ENCODE results near the gene RGL3.
"Not testable (repeated sequence)": the region's sequence is repeated elsewhere in the genome, so short reads cannot be mapped to it uniquely, and the experiment has no call there.

RGL3 gene

GRCh38 chr19:11448923-11449554 is 29.9 kb upstream of the RGL3 start:
- DNase-seq: no peak

GRCh38 chr19:11448410-11448809 is 29.3 kb upstream of the RGL3 start:
- no peak for DNase-seq

- DNase-seq: no peak
Observed at GRCh38 chr19:11447347-11448262, 28.5 kb upstream of the RGL3 start.

- DNase-seq: peak; percentile 24
Observed at GRCh38 chr19:11446652-11447301, 27.7 kb upstream of the RGL3 start.

- no peak for DNase-seq
Observed at GRCh38 chr19:11446271-11446651, 27.1 kb upstream of the RGL3 start.

GRCh38 chr19:11445141-11445540 is 26.0 kb upstream of the RGL3 start:
- no peak for DNase-seq

GRCh38 chr19:11444059-11444458 is 24.9 kb upstream of the RGL3 start:
- no peak for DNase-seq

GRCh38 chr19:11437955-11438354 is 18.8 kb upstream of the RGL3 start:
- no peak for DNase-seq

- DNase-seq: peak; percentile 13
Observed at GRCh38 chr19:11435833-11436313, 16.8 kb upstream of the RGL3 start.

- DNase-seq: peak; percentile 100
Observed at GRCh38 chr19:11435057-11435832, 16.1 kb upstream of the RGL3 start, which contains the start of the genes ODAD3 and PRKCSH. Gene ODAD3 (minus strand): TSS chr19:11435121. CDS start chr19:11435016, 105 bp downstream. Gene PRKCSH (plus strand): TSS chr19:11435635. CDS start chr19:11436118, 483 bp downstream.

- no peak for DNase-seq
Observed at GRCh38 chr19:11434703-11435056, 15.6 kb upstream of the RGL3 start.

GRCh38 chr19:11433526-11433925 is 14.4 kb upstream of the RGL3 start:
- DNase-seq: not testable (repeated sequence)

GRCh38 chr19:11426656-11427055 is 7.5 kb upstream of the RGL3 start:
- DNase-seq: no peak

GRCh38 chr19:11425719-11426457 is 6.8 kb upstream of the RGL3 start:
- DNase-seq: no peak

GRCh38 chr19:11423791-11424181 is 4.7 kb upstream of the RGL3 start:
- DNase-seq: no peak

- no peak for DNase-seq
Observed at GRCh38 chr19:11423164-11423790, 4.2 kb upstream of the RGL3 start.

- DNase-seq: peak; percentile 44
Observed at GRCh38 chr19:11422163-11423065, 3.3 kb upstream of the RGL3 start.

GRCh38 chr19:11421371-11422098 is 2.4 kb upstream of the RGL3 start:
- DNase-seq: no peak
